GM19395 (cell line): ENCODE data around the gene RAC2.
"Not testable (repeated sequence)": the region's sequence is repeated elsewhere in the genome, so short reads cannot be mapped to it uniquely, and the experiment has no call there.

Experiments
- ATAC-seq: cut with Tn5 transposase; IDR thresholded peaks from one replicate; pipeline ENCODE4 v1.9.1; 2021; ENCODE audit warnings: mild to moderate bottlenecking, moderate library complexity; ENCODE audit not compliant: unreplicated experiment

The RAC2 gene

DNA sequence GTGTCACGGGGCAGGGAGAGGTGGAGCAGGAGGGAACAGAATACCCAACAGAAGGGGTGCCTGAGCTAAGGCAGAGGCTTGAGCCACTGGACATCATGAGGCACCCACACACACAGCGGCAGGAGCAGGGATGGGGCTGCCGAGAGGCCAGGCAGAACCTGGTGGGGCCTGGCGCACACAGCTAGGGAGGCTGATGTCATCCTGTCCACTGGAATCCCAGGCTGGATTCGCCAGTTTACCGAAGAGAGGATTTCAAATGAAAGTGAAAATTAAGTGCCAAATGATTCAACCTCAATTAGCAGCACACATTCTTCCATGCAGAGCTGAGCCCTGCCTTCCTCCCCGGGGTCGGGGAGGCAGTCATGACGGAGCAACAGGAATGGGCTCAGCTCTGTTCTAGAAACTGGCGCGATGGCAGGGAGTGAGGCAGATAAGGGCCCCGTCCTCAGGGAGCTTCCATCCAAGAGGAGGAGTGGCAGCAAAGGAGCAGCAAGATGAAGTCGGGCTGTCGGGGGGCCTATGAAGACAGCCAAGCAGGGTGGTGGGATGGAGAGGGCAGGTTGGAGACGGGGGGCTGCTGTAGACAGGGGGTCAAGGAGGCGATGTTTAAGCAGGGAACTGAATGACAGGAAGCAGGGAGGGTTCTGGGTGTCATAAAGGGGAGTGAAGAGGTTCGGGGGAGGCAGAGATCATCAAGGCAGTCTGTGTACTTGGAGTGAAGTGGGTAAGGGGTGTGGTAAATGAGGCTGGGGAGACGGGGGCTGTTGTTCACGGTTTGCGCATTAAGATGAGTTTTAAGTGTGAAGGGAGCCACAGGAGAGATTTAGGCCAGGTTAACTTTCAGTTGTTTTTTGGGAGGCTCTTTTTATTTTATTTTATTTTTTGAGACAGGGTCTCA lies 6.4 kb downstream of the RAC2 start:
- ATAC-seq, result no peak

DNA sequence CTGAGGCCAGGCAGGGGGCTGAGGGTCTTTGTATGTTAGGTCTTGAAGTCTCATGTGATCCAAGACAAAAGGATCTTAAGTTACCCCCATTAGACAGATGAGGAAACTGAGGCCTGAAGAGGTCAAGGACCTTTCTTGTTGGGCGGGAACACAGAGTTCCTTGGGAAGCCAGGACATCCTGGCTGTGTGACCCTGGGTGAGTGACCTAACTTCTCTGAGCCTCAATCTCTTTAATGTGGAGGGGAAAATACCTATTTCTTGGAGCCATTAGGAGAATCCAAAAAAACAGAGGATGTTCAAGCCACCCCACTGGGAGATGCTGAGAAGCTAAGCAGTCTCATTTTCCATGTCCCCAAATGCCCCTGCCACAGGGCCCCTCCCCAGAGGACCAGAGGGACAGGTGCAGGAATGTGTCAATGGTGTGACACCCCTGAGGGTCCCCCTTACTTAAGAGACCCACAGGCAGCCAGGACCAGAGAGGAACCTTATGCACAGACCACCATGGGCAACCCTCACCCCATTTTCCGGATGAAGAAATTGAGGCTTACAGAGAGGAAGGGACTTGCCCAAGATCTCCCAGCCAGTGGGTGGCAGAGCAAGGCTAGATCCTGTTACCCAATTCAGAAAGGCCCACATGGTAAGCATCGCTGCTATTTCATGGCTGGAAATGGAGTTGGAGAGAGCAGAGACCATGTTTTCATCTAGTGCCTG lies 8.0 kb downstream of the RAC2 start:
- ATAC-seq, result no peak

DNA sequence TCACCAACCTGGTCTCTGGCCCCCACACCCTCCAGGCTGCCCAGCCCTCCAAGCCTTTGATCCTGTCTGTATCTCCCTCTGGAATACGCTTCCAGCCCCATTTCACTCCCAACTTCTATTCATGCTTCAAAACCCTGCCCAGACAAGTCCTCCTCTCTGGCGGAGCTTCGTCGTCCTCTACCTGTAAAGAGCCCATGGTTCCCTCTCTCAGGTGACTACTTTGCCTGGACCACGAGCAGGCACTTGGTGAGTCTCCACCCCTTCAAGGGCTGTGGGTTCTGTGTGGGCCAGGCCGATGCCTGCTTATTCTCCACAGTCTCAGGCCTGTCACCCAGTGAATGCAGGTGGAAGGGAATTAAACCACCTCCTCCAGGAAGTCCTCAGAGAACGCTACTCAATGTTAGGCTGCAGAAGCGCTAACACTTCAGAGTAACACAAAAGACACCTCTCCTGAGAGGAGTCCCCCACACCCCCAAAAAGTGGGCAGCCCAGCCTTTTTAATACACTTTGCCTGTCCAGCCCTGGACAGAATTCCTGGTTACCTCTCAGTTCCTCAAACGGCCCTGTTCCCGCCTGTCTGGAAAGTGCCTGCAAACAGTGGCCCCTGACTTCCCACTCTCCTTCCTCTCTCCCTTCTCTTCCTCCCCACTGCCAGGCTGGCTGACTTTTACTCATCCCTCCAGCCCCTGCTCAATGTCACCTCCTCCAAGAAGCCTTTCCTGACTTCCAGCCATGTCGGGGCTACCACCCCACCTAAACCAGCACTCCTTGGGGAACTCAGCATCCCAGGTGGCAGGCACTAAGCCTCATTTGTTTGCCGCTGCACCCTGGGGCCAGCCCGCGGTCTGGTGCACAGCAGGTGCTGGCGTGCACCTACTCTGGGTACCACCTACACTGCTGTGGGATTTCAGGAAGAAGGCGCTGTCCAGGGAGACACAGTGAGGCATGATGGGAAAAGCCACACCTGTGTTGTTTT lies 9.0 kb downstream of the RAC2 start:
- ATAC-seq, result no peak

DNA sequence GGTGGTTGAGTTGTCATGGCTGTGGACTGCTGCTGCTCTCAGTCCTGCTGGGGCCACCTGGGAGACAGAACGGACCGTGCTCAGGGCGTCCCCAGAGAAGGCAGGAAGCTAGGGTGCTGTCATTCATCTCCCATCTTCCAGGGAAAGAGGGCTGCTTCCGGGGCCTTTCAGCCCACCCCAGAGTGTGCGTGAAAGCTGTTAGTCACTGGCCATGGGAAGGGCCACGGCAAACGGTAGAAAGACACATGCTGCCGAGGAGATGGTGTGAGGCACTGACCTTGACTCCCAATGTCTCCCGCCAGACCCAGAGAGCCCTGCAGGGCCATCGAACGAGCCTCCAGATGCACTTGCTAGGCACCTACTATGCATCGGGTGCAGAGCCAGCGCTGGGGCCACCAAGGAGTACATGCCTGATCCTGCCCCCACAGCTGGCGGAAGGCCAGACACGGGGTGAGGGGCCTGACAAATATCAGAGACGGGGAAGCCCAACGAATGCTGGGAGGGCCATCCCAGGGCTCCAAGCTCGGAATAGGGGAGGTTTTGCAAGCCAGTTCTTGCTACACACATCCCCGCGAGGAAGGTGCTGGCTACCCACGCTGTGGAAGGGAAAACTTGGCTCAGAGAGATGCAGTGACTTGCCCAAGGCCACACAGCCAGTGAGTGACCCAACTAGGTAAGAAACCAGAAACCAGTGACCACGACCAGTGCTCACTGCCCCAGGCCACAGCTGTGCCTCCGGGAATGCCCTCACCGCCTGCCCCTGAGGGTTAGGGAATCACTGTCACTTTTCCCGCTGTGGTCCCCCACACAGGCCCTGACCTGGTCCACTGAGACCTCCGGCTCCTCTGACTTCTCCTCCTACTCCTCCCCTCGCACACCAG lies 10.1 kb downstream of the RAC2 start:
- no peak for ATAC-seq

DNA sequence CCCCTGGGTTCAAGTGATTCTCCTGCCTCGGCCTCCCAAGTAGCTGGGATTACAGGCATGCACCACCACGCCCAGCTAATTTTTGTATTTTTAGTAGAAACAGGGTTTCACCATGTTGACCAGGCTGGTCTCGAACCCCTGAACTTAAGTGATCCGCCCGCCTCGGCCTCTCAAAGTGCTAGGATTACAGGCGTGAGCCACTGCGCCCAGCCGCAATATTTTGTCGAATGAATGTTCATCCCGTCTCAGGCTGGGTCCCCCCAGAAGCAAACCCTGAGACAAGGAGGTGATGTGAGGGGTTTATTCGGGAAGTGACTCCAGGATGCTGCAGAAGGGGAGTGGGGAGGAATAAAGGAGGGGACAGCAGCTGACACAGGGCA lies 10.7 kb downstream of the RAC2 start:
- not testable (repeated sequence) for ATAC-seq

DNA sequence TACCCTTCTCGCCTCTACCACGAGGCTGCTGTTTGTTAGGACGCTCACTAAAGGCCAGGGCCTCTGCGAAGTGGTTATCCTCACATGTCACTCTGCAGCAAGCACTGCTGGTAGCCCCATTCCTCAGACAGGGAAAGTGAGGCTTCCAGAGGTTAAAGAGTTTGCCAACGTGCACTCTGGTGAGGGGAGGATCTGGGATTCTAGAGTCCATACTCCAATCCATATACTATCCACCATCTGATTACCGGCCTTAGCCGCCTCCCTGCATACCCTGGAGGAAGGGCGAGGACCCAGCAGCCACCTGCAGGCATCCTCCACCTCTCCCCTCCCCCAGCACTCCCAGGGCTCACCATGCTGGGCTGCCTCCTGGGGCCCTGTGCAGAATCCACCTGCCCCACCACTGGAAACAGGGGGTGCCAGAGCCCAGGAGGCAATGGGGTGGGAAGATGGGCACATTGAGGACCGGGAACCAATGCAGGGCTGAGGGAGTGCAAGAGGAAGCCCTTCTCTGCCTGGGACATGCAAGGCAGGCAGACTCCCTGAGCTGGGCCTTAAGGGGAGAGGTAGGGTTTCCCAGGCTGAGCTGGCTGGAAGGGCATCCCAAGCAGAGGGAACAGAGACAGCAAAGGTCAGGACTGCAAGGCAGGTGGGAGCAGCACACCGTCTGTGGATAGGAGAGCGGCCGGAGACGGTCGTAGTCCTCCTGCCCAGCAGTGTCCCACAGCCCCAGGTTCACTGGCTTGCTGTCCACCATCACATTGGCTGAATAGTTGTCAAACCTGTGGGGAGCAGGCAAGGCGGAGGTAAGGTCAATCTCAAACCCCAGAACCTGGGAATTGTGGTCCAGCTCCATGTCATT lies 11.7 kb downstream of the RAC2 start:
- no peak for ATAC-seq

DNA sequence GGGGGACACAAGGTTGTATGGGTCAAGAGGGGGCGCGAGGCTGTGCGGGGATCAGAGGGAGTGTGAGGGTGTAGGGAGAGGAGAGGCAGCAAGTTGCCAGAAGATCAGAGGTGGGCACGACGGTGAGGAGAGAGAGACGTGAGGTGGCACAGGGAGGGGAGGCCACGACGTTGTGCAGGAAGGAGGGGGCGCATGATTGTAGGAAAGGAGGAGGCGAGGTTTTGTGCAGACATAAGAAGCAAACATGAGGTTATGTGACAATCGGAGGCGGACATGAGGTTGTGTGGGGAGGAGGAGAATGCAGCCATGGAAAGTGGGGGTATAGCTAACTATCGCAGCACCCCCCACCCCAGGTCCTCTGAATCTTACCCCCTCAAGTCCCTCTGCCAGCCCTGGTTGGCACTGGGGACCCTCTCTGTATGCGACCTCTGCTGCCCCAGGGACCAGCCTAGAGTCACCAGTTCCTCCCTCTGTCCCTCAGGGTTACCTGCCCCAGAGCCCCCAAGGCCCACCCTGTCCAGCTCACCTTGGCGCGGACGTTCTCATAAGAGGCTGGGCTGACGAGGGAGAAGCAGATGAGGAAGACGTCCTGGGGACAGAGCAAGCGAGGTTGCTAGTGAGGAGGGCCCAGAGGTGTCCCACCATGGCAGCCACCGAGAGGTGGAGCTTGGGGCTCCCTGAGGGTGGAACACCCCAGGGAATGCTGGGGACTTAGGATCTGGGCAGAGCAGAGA lies 12.5 kb downstream of the RAC2 start:
- ATAC-seq, result no peak

DNA sequence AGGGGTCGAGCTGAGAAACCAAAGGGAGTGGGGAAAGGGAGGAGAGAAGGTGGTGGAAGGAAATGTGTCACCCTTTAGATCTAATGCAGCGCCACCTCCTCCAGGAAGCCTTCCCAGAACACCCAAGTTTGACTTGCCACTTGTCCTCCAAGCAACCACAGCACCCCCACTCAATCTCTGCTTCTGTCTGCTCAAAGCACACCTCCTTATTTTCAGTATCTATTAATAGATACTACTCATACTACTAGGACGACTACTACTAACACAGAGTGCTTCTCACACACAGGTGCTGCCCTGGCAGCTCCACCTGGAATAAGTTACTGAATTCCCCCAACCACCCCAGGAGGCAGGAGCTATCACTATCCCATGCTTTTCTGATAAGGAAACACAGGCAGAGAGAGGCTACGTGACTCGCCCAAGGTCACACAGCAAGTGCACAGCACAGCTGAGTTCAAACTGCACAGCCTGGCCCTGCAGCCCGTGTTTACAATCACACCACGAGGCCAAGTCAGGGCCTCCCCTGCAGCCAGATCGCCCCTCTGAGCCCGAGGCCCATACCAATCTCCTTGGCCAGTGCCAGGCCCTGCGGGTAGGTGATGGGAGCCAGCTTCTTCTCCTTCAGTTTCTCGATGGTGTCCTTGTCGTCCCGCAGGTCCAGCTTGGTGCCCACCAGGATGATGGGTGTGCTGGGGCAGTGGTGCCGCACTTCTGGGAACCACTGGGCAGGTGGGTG lies 13.2 kb downstream of the RAC2 start:
- no peak for ATAC-seq

DNA sequence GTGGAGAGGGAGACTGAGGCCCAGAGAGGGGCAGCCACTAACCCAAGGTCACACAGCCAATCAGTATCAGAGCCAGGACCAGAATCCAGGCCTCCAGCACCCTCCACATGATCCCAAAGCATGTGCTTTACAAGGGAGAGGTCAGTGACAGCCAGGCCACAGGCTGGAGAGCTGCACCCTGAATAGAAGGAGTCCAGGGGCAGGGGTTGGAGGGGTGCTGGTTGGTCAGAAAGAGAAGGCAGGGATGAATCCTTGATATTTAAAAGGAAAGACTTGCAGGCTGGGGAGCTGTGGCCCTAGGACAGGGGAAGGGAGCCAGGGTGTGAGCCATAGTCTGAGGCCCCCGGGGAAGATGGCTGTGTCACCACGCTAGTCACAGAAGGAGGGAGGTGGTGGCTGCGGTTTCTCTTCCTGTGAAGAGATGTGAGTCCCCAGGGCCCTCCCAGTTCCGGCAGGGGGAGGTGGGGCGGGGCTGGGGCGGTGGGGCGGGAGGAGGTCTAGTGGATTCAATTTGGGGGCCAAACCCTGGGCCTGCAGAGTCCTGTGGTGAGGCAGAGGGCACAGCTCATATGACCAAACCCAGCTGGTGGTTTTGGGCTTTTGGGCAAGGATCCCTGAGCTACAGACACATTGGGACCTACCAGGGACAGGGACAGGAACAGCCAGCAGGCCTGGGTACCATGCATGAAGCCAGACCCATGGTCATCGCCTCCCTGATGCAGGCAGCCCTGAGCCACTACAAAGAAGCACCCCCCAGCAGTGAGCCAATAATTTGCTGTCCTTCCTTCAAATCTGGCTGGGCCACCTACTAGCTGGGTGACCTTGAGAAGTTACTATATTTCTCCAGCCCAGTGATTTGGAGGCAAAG lies 14.0 kb downstream of the RAC2 start:
- ATAC-seq, result no peak

DNA sequence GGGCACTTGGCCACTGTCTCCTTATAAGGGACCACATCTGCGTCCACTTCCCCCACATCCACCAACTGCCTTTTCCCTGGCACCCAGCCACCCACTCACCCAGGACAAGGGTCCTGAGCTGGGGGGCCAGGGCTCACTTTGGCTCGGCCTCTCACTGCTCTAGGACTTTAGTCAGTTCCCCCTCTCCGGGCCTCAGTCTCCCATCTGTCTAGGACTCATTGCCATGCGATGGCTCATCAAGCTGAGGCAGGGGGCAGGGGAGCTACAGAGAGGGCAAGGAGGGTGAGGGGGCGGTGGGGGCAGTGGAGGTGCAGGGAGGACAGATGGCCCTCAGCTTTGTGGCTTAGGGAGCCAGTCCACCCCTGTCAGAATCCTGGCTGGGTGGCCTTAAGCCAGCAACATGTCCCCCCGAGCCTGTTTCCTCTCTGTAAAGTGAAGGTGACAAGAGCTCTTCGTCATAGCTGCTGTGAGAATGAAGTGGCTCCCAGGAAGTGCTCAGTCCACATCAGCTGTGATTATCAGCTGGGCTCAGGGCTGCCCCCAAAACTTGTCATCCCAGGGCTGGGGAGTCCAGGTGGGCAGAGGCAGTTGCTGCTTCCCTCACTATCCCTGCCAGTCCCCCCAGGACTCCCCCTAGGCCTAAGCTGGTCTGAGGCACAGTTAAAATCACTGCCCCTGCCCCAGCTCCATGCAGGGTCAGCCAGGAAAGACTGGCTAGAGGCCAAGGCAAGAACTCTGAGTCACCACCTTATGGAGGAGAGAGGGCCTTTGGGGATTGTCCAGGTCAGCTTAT lies 14.9 kb downstream of the RAC2 start:
- no peak for ATAC-seq

DNA sequence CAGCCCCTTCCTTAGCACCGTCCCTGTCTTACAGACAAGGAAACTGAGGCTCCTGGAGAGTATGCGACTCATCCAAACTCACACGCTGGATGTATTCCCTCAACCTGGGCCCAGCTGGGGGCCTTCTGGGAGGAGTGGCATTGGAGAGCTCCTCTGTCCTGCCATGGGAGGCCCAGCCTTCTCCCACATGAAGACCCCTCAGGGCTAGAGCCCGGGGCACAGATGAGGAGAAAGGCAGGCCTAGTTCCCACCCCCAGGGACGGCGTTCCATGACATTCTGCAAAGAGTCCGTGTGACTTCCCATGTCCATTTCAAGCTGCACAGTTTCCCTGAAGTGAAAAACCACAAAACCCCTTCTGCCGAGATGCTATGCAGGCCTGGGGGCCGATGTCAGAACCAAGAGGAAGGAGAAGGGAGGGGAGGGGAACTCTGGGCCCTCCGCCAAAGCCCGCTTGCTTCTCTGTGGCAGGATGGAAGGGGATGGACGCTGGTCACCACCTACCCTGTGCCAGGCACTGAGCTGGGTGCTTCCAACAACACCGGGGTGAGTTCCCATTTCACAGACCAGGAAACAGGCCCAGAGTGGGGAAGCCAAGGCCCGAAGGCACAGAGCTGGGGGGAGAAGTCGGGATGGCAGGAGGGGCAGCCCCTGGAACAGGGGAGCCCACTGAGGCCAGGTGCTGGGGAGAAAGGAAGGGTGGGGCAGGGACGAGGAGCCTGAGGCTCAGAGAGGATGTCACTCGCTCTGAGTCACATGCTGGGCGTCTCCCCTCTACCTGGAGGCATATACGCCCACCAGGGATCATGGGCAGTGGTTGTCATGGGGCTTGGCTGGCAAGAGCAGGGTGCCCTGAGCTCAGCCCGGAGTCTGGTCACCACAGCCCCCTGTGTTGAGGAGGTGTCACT lies 15.7 kb downstream of the RAC2 start:
- ATAC-seq, result no peak

DNA sequence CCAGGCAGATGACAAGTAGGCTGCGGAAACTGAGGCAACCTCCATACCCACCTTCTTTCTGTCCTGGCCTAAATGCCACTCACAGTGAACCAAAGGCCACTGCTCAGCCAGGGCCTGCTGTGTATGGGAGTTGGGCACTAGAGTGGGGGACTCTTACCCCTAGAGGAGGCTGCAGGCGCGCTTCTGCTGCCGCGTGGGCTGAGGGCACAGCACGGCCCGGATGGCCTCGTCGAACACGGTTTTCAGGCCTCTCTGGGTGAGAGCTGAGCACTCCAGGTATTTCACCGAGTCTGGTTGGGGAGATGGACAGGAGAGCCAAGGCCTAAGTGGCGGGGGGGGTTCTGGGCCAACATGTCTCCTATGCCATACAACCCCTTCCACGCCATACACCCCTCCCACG lies 17.6 kb downstream of the RAC2 start:
- no peak for ATAC-seq

DNA sequence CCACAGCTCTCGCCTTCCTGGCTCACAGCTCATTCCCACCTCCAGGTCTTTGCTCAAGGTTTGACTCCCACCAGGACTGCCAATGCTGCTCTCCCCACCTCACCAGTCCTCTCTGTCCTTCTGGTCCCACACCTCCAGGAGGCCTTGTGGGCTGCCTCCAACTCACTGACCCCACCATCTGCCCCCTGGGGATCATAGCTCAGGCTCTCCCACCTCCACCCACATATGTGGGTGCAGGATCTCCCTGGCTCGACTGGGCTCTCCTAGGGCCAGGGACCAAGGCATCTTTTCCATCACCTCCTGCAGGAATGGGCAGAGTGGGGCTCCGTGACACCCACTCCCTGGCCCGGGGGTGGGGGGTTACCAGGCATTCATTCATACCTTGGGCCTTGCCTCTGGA lies 18.0 kb downstream of the RAC2 start:
- ATAC-seq, result no peak

DNA sequence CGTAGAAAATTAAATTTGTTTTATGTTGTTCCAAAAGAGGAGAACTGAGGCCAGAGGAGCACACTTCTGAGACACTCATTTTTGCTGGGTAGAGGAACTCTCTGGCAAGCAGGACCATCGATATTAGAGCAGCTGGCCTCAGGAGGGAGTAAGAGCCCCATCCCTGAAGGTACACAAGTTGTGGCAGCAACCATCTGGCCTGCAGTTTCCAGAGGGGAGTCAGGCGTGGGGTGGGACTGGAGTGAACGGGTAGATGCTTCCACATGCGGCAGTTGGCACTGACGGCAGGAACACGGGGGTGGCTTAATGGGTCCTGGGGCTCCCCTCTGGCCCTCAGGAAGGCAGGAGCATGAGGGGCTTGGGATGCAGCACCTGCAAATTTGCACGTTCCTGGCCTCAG lies 18.6 kb downstream of the RAC2 start:
- no peak for ATAC-seq

DNA sequence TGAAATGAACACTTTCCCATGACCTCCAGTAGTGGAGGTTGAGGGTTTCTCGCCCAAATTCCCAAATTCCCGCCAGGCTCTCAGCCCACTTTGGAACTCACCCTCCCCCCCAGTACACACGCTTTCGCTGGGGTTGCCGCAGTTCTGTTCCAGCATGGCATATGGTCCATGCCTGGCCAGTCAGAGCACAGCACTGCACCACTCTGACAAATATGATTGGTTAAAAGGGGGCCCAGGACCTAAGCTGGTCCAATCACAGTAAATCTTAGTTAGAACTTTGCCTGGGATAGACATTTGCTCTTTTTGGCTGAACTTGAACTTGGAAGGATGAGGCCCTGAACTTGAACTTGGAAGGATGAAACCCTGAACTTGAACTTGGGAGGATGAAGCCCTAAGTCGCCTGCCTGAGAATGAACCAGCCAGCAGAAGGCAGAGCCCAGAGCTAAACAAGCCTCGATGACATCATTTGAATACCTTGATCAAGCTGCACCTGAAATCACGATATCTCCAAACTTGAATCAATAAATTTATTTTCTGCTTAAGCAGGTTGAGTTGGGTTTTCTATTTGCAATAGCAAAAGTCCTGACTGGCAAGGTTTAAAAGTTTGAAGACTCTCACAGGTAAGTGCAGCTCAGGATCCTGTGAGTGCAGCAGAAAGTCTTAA lies 19.2 kb downstream of the RAC2 start:
- no peak for ATAC-seq
